GM18502 (cell line): ENCODE data around the gene CAMTA1.

Experiments
- ATAC-seq: cut with Tn5 transposase; IDR thresholded peaks from one replicate; pipeline ENCODE4 v1.9.1; 2021; ENCODE audit warnings: mild to moderate bottlenecking; ENCODE audit not compliant: unreplicated experiment, poor library complexity

Gene CAMTA1

GRCh38 chr1:7808253-7808844 is 1023.1 kb downstream of the CAMTA1 start:
- ATAC-seq: no peak

DNA sequence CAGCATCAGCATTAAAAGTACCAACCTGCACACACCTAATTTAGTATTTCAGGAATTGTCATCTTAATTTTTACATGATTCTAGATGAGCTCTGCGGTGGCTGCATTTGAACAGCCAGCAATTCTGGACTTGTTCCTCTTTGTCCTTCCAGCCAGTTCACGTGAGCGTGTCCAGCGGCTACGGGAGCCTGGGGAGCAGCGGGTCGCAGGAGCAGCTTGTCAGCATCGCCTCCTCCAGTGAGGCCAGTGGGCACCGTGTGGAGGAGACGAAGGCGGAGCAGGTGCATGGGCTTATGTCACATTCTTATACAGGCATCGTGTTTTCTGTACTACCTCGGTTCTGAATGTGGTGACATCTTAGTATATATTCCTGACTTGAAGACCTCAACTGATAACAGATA is 1024.5 kb downstream of the CAMTA1 start:
- ATAC-seq: no peak

GRCh38 chr1:7810395-7810794 is 1025.1 kb downstream of the CAMTA1 start:
- no peak for ATAC-seq

- ATAC-seq: no peak
Measured at GRCh38 chr1:7811476-7811875, 1026.2 kb downstream of the CAMTA1 start.

- no peak for ATAC-seq
Measured at GRCh38 chr1:7813677-7814373, 1028.6 kb downstream of the CAMTA1 start.
